HG03175 (cell line): ENCODE data around the gene TWIST2.

ENCODE experiments used
- ATAC-seq: cut with Tn5 transposase; IDR thresholded peaks from one replicate; pipeline ENCODE4 v1.9.1; 2021; ENCODE audit warnings: mild to moderate bottlenecking, moderate library complexity; ENCODE audit not compliant: unreplicated experiment

The TWIST2 gene

GRCh38 chr2:238903141-238903540 is 55.3 kb downstream of the TWIST2 start:
- no peak for ATAC-seq

GRCh38 chr2:238904177-238904576 is 56.3 kb downstream of the TWIST2 start:
- ATAC-seq = no peak

- ATAC-seq = no peak
Measured at GRCh38 chr2:238904716-238905115, 56.8 kb downstream of the TWIST2 start.

- no peak for ATAC-seq
Measured at GRCh38 chr2:238905224-238905623, 57.3 kb downstream of the TWIST2 start.

- ATAC-seq = no peak
Measured at GRCh38 chr2:238905644-238906043, 57.8 kb downstream of the TWIST2 start.

GRCh38 chr2:238906254-238906935 is 58.5 kb downstream of the TWIST2 start:
- no peak for ATAC-seq

GRCh38 chr2:238906936-238907716 is 59.2 kb downstream of the TWIST2 start:
- ATAC-seq = no peak

GRCh38 chr2:238907717-238908173 is 59.9 kb downstream of the TWIST2 start:
- no peak for ATAC-seq

GRCh38 chr2:238908960-238909951 is 61.4 kb downstream of the TWIST2 start:
- ATAC-seq = no peak

GRCh38 chr2:238910751-238911351 is 63.0 kb downstream of the TWIST2 start:
- no peak for ATAC-seq

- ATAC-seq = no peak
Measured at GRCh38 chr2:238911376-238912227, 63.7 kb downstream of the TWIST2 start.

- ATAC-seq = no peak
Measured at GRCh38 chr2:238912228-238912915, 64.5 kb downstream of the TWIST2 start.

GRCh38 chr2:238912916-238913875 is 65.3 kb downstream of the TWIST2 start:
- ATAC-seq = no peak

- no peak for ATAC-seq
Measured at GRCh38 chr2:238913931-238914647, 66.2 kb downstream of the TWIST2 start.

- ATAC-seq = no peak
Measured at GRCh38 chr2:238914648-238915015, 66.7 kb downstream of the TWIST2 start.

GRCh38 chr2:238915196-238915595 is 67.3 kb downstream of the TWIST2 start:
- ATAC-seq = no peak

- no peak for ATAC-seq
Measured at GRCh38 chr2:238915596-238915995, 67.7 kb downstream of the TWIST2 start.
